ENCODE data around the gene ASGR2. TPM values are rescaled to one million over a fixed set of nuclear protein-coding genes. Genes with fewer than 3 reads are reported as not detected.

Gene ASGR2
- polyA plus RNA-seq, 1 donor from 2014 or later: not detected

GRCh38 chr17:7067198-7067597 lies 47.4 kb downstream of the ASGR2 start:
- no peak overlapping the region for H3K9ac ChIP-seq (ENCODE audit: low read length)
- no peaks in the 10 kb centered on the region for H3F3A ChIP-seq (ENCODE audit: insufficient read depth, low read length, poor library complexity, severe bottlenecking)
- no peak overlapping the region for H3K4me3 ChIP-seq (ENCODE audit: low read length)
- no peaks in the 10 kb centered on the region for H3K27me3 ChIP-seq (ENCODE audit: insufficient read depth, low read depth, low read length)
- TF ChIP-seq POLR2AphosphoS5 (IDR thresholded peaks at IDR 0.05) (no peak), SMC3 (conservative IDR thresholded peaks at IDR 0.05; ENCODE audit: poor library complexity) (no peak), MXI1 (conservative IDR thresholded peaks at IDR 0.05; ENCODE audit: poor library complexity, severe bottlenecking) (no peak), RAD21 (conservative IDR thresholded peaks at IDR 0.05) (no peak), TAF1 (IDR thresholded peaks at IDR 0.05; ENCODE audit: low read depth) (no peak), CTCF (IDR thresholded peaks at IDR 0.05; ENCODE audit: poor library complexity, severe bottlenecking) (no peak), EP300 (conservative IDR thresholded peaks at IDR 0.05; ENCODE audit: poor library complexity, severe bottlenecking) (no peak), REST (IDR thresholded peaks at IDR 0.05; ENCODE audit: borderline replicate concordance) (no peak), EZH2 (IDR thresholded peaks at IDR 0.05; ENCODE audit: borderline replicate concordance, insufficient read depth, low read length, poor library complexity, severe bottlenecking) (no peak)
- H3K79me2 ChIP-seq (replicated peaks; ENCODE audit: insufficient read depth, low read length): no peaks in the 10 kb centered on the region
- no peak overlapping the region for H3K27ac ChIP-seq (ENCODE audit: low read length)
- H3K9me3 ChIP-seq (ENCODE audit: low read length): no peaks in the 10 kb centered on the region
- H2AFZ ChIP-seq (ENCODE audit: low read depth, low read length): no peak overlapping the region
- H3K4me2 ChIP-seq (ENCODE audit: low read length): no peak overlapping the region
- no peaks in the 10 kb centered on the region for H4K20me1 ChIP-seq (ENCODE audit: insufficient read depth)
- no peaks in the 10 kb centered on the region for H3K36me3 ChIP-seq (ENCODE audit: insufficient read depth, low read length)
- H3K9me2 ChIP-seq (ENCODE audit: insufficient read depth, low read length): no peaks in the 10 kb centered on the region

- Histone ChIP-seq H3K4me3 (ENCODE audit: low read length) (no peak overlapping the region), H3K27me3 (ENCODE audit: insufficient read depth, low read depth, low read length) (no peaks in the 10 kb centered on the region), H3K4me2 (ENCODE audit: low read length) (no peak overlapping the region), H2AFZ (ENCODE audit: low read depth, low read length) (no peak overlapping the region), H3F3A (ENCODE audit: insufficient read depth, low read length, poor library complexity, severe bottlenecking) (no peaks in the 10 kb centered on the region), H3K79me2 (replicated peaks; ENCODE audit: insufficient read depth, low read length) (no peaks in the 10 kb centered on the region), H3K9me3 (ENCODE audit: low read length) (no peaks in the 10 kb centered on the region), H3K36me3 (ENCODE audit: insufficient read depth, low read length) (no peaks in the 10 kb centered on the region), H3K9ac (ENCODE audit: low read length) (no peak overlapping the region), H3K27ac (ENCODE audit: low read length) (no peak overlapping the region), H3K9me2 (ENCODE audit: insufficient read depth, low read length) (no peaks in the 10 kb centered on the region), H4K20me1 (ENCODE audit: insufficient read depth) (no peaks in the 10 kb centered on the region)
- TF ChIP-seq RAD21 (conservative IDR thresholded peaks at IDR 0.05) (no peak), CTCF (IDR thresholded peaks at IDR 0.05; ENCODE audit: poor library complexity, severe bottlenecking) (no peak), REST (IDR thresholded peaks at IDR 0.05; ENCODE audit: borderline replicate concordance) (no peak), EZH2 (IDR thresholded peaks at IDR 0.05; ENCODE audit: borderline replicate concordance, insufficient read depth, low read length, poor library complexity, severe bottlenecking) (no peak), TAF1 (IDR thresholded peaks at IDR 0.05; ENCODE audit: low read depth) (no peak), EP300 (conservative IDR thresholded peaks at IDR 0.05; ENCODE audit: poor library complexity, severe bottlenecking) (no peak), SMC3 (conservative IDR thresholded peaks at IDR 0.05; ENCODE audit: poor library complexity) (no peak)
These were observed 50.4 kb downstream of the ASGR2 start for GRCh38 chr17:7064261-7064660.
